ENCODE data around the gene OSBPL2.

Gene OSBPL2

GRCh38 chr20:62208061-62208794 is 30.1 kb upstream of the OSBPL2 start:
- DNase-seq = no peak

- no peak for DNase-seq
Observed at GRCh38 chr20:62208795-62209755, 29.2 kb upstream of the OSBPL2 start.

- no peak for DNase-seq
Observed at GRCh38 chr20:62209850-62210495, 28.3 kb upstream of the OSBPL2 start.

GRCh38 chr20:62210496-62210855 is 27.8 kb upstream of the OSBPL2 start:
- DNase-seq = no peak

- DNase-seq = no peak
Observed at GRCh38 chr20:62211216-62211615, 27.1 kb upstream of the OSBPL2 start.

GRCh38 chr20:62211769-62212288 is 26.5 kb upstream of the OSBPL2 start:
- DNase-seq = no peak

GRCh38 chr20:62212299-62212698 is 26.0 kb upstream of the OSBPL2 start:
- no peak for DNase-seq

- DNase-seq = no peak
Observed at GRCh38 chr20:62214067-62214466, 24.3 kb upstream of the OSBPL2 start.

- no peak for DNase-seq
Observed at GRCh38 chr20:62215020-62215990, 23.0 kb upstream of the OSBPL2 start.

GRCh38 chr20:62215991-62216635 is 22.2 kb upstream of the OSBPL2 start:
- no peak for DNase-seq

GRCh38 chr20:62216636-62217566 is 21.4 kb upstream of the OSBPL2 start:
- DNase-seq = no peak

GRCh38 chr20:62217913-62218773 is 20.2 kb upstream of the OSBPL2 start:
- no peak for DNase-seq

- DNase-seq = no peak
Observed at GRCh38 chr20:62219101-62219991, 19.0 kb upstream of the OSBPL2 start.

- DNase-seq = peak; percentile 44
Observed at GRCh38 chr20:62219992-62220665, 18.2 kb upstream of the OSBPL2 start, which contains the start of gene HRH3. TSS of gene HRH3 (minus strand) at chr20:62220278. CDS start at chr20:62219970, 308 bp downstream.

GRCh38 chr20:62220666-62221568 is 17.4 kb upstream of the OSBPL2 start:
- no peak for DNase-seq

- DNase-seq = no peak
Observed at GRCh38 chr20:62222266-62222850, 16.0 kb upstream of the OSBPL2 start.
